Measurements from ENCODE around the gene DYRK1A.

GRCh38 chr21:37447288-37447936 is 80.8 kb downstream of the DYRK1A start:
- TF ChIP-seq EP300 (IDR thresholded peaks at IDR 0.05), result no peak
- no peak for TF ChIP-seq CTCF (IDR thresholded peaks at IDR 0.05)
- no peak for TF ChIP-seq POLR2A (IDR thresholded peaks at IDR 0.05)

All from suprapubic skin (tissue), 3 donors.